C4-2B (cell line): ENCODE measurements around the gene MLEC.

ENCODE experiments used
- H3K27ac ChIP-seq: fragments of 450-650 bp; 2 replicates; pipeline ENCODE4 v1.5.1; 2017
- ZFX ChIP-seq: fragments of 450-650 bp; IDR thresholded peaks from 2 replicates; pipeline ENCODE4 v1.6.1; 2017
- TF ChIP-seq, protein P1 (sequence below): fragments of 450-650 bp; conservative IDR thresholded peaks from 2 replicates; pipeline ENCODE4 v1.5.1; 2017; ENCODE audit warnings: mild to moderate bottlenecking

MLEC gene

DNA sequence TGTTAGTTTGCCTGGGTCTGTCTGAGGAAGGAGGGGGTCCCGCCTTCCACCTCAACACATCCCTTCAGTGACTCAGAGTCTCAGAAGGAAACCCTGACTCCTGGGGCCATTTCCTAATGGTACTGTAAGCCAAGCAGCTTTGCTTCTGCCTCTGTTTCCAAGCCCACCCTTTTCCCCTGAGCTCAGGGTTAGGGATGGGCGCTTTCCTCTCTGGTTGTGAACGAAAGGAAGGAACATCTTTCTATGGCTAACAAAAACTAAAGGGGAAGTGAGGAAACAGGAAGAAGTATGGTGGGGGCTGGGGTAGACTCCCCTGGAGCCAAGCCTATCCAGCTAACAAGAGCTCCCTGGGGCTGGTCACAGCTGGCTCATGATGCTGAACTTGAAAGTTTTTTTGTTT lies 11.7 kb downstream of the MLEC start:
- no peak overlapping the region for H3K27ac ChIP-seq
- TF ChIP-seq ZFX: no peak
- TF ChIP-seq, protein P1, sequence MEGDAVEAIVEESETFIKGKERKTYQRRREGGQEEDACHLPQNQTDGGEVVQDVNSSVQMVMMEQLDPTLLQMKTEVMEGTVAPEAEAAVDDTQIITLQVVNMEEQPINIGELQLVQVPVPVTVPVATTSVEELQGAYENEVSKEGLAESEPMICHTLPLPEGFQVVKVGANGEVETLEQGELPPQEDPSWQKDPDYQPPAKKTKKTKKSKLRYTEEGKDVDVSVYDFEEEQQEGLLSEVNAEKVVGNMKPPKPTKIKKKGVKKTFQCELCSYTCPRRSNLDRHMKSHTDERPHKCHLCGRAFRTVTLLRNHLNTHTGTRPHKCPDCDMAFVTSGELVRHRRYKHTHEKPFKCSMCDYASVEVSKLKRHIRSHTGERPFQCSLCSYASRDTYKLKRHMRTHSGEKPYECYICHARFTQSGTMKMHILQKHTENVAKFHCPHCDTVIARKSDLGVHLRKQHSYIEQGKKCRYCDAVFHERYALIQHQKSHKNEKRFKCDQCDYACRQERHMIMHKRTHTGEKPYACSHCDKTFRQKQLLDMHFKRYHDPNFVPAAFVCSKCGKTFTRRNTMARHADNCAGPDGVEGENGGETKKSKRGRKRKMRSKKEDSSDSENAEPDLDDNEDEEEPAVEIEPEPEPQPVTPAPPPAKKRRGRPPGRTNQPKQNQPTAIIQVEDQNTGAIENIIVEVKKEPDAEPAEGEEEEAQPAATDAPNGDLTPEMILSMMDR: no peak

GRCh38 chr12:120699553-120699952 lies 12.6 kb downstream of the MLEC start:
- no peak overlapping the region for H3K27ac ChIP-seq
- no peak for TF ChIP-seq ZFX
- TF ChIP-seq, protein P1: no peak

GRCh38 chr12:120700886-120701285 lies 13.9 kb downstream of the MLEC start:
- no peak for TF ChIP-seq ZFX
- TF ChIP-seq, protein P1: no peak

DNA sequence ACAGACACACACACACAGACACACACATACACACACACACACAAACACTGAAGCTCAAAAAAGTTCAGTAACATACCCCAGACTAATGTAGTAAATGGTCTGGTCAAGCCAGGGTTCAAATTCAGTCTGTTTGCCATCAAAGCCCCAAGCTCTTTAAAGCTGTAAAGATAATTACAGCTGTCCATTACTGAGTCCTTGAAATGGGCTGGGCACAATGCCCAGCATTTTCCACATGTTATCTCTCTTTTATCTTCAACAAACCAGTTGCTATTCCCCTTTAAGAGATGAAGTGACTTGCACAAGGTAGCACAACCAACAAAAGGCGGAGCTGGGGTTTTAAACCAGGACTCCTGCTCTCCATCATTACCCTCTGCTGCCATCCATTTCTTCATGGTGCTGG lies 15.7 kb downstream of the MLEC start:
- TF ChIP-seq, protein P1: no peak
- no peak for TF ChIP-seq ZFX
- no peak overlapping the region for H3K27ac ChIP-seq

More at GRCh38 chr12:120700886-120701285, 13.9 kb downstream of the MLEC start:
- H3K27ac ChIP-seq: no peak overlapping the region

DNA sequence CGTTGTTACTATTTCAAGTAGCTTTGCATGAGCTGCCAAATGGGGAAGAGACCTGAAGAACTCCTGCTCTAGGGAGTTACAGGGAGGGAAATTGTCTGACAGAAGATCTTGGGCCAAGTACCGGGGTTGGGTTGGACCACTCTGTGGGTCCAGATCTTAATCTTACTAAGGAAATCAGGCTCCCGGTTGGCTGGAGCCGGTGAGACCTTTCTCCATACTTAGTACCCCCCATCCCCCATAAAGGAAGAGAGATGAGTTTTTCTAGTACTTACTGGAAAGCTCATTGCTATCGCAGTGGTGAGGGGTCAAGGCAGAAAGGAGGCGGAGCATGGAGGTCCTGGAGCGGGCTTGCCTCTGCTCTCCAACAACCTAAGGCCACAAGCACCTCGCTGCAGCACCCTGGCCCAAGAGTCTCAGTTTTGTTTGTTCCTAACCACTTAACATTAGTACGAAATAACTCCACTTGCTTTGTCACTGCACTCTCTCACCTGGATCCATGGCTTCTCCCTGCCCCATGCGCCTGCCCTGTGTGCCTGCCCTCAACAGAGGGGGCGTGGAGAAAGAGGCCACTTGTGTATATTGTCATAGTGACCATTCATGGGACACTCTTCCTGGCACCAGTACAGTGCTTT lies 16.5 kb downstream of the MLEC start:
- TF ChIP-seq, protein P1: no peak
- no peak for TF ChIP-seq ZFX
- H3K27ac ChIP-seq: no peak overlapping the region

DNA sequence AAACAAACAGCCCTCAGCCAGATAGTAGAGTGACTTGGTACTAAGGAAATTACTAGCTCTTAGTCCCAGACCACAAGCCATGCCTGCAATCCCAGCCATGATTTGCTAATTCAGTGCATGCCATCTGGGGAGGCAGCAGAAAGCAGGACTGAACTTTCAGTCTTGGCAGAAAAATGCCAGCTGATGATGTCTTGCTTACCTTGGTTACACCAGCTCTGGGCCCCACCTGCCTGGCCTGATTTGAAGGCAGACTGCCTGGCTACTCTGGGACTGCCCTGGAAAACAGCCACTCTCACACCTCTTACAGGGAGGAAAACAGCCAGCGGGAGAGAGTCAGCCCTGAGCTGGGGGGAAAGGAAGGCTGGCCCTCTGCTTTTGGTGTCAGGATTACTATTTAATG lies 18.7 kb downstream of the MLEC start:
- TF ChIP-seq, protein P1: no peak
- TF ChIP-seq ZFX: no peak
- H3K27ac ChIP-seq: no peak overlapping the region

GRCh38 chr12:120706029-120706428 lies 19.1 kb downstream of the MLEC start:
- TF ChIP-seq, protein P1: no peak
- TF ChIP-seq ZFX: no peak
- H3K27ac ChIP-seq: no peak overlapping the region
